Liver (tissue), 9 donors: ENCODE measurements around the gene GMDS. TPM values are rescaled to one million over a fixed set of nuclear protein-coding genes. Genes with fewer than 3 reads are reported as not detected.
A peak's percentile ranks its signal among the peaks of the same experiment; 100 is the strongest.

Experiments used
- DNase-seq: peaks from one replicate; pipeline ENCODE4 v3.0.0-alpha.2; 2017; ENCODE audit warnings: low spot score
- H3K27ac ChIP-seq, 2 donors: one replicate each; pipeline ENCODE4 v1.7.0; 2013; ENCODE audit warnings: inconsistent platforms in 2 of 2, low read length in 2 of 2, control low read depth in 1 of 2, low read depth in 1 of 2, mild to moderate bottlenecking in 1 of 2
- H3K27me3 ChIP-seq, 4 donors: one replicate each; pipeline versions ENCODE4 v1.6.1 to v1.7.0; 2013; ENCODE audit warnings: low read length in 3 of 4, inconsistent platforms in 1 of 4, mild to moderate bottlenecking in 1 of 4, moderate library complexity in 1 of 4; ENCODE audit not compliant: control insufficient read depth in 4 of 4, insufficient read depth in 4 of 4
- H3K36me3 ChIP-seq, 4 donors: one replicate each; pipeline versions ENCODE4 v1.6.1 to v1.7.0; 2013; ENCODE audit warnings: low read length in 3 of 4, mild to moderate bottlenecking in 3 of 4, low read depth in 1 of 4, moderate library complexity in 1 of 4; ENCODE audit not compliant: control insufficient read depth in 4 of 4, insufficient read depth in 3 of 4
- H3K4me1 ChIP-seq, 4 donors: one replicate each; pipeline versions ENCODE4 v1.6.1 to v1.7.0; 2013; ENCODE audit warnings: low read length in 3 of 4, mild to moderate bottlenecking in 3 of 4, moderate library complexity in 1 of 4; ENCODE audit not compliant: control insufficient read depth in 4 of 4, insufficient read depth in 4 of 4
- H3K4me3 ChIP-seq, 3 donors: one replicate each; pipeline versions ENCODE4 v1.6.1 to v1.7.0; 2013; ENCODE audit warnings: low read length in 3 of 3, control low read depth in 1 of 3, low read depth in 1 of 3, mild to moderate bottlenecking in 1 of 3
- H3K9ac ChIP-seq, 2 donors: one replicate each; pipeline ENCODE4 v1.7.0; 2013; ENCODE audit warnings: low read length in 2 of 2, mild to moderate bottlenecking in 2 of 2, moderate library complexity in 2 of 2, control low read depth in 1 of 2, low read depth in 1 of 2
- H3K9me3 ChIP-seq, 4 donors: one replicate each; pipeline versions ENCODE4 v1.6.1 to v1.7.0; 2013; ENCODE audit warnings: low read length in 3 of 4; ENCODE audit not compliant: control insufficient read depth in 4 of 4
- ATF3 ChIP-seq: IDR thresholded peaks from 2 replicates; pipeline ENCODE4 v1.6.1; 2016; ENCODE audit warnings: antibody characterized with exemption
- CTCF ChIP-seq: fragments of 150-350 bp; IDR thresholded peaks from 2 replicates; pipeline ENCODE4 v1.5.1; 2017; ENCODE audit warnings: improper control_type of control experiment, low read depth, low read length; ENCODE audit not compliant: missing input control
- EGR1 ChIP-seq, 2 donors: IDR thresholded peaks; 2 replicates each; pipeline ENCODE4 v1.6.1; 2016 to 2018; ENCODE audit warnings: antibody characterized with exemption in 2 of 2, low read depth in 2 of 2
- FOXA1 ChIP-seq: IDR thresholded peaks from 2 replicates; pipeline ENCODE4 v1.6.1; 2016; ENCODE audit warnings: antibody characterized with exemption
- FOXA2 ChIP-seq: IDR thresholded peaks from 2 replicates; pipeline ENCODE4 v1.6.1; 2016; ENCODE audit warnings: antibody characterized with exemption
- GABPA ChIP-seq, 2 donors: IDR thresholded peaks in 1 of 2; conservative IDR thresholded peaks in 1 of 2; 2 replicates each; pipeline ENCODE4 v1.6.1; 2016; ENCODE audit warnings: antibody characterized with exemption in 2 of 2, mild to moderate bottlenecking in 1 of 2, moderate library complexity in 1 of 2
- HNF4A ChIP-seq, 2 donors: conservative IDR thresholded peaks; 2 replicates each; pipeline ENCODE4 v1.6.1; 2016; ENCODE audit warnings: antibody characterized with exemption in 2 of 2, mild to moderate bottlenecking in 2 of 2
- HNF4G ChIP-seq: IDR thresholded peaks from 2 replicates; pipeline ENCODE4 v1.6.1; 2016; ENCODE audit warnings: antibody characterized with exemption
- JUND ChIP-seq, 2 donors: IDR thresholded peaks; 2 replicates each; pipeline ENCODE4 v1.6.1; 2016; ENCODE audit warnings: antibody characterized with exemption in 2 of 2
- NR2F2 ChIP-seq: IDR thresholded peaks from 2 replicates; pipeline ENCODE4 v1.6.1; 2016; ENCODE audit warnings: antibody characterized with exemption
- RAD21 ChIP-seq, 2 donors: IDR thresholded peaks; 2 replicates each; pipeline ENCODE4 v1.6.1; 2016; ENCODE audit warnings: antibody characterized with exemption in 2 of 2, mild to moderate bottlenecking in 2 of 2
- REST ChIP-seq: IDR thresholded peaks from 2 replicates; pipeline ENCODE4 v1.6.1; 2016; ENCODE audit warnings: antibody characterized with exemption, mild to moderate bottlenecking
- RXRA ChIP-seq, 2 donors: IDR thresholded peaks; 2 replicates each; pipeline ENCODE4 v1.6.1; 2017 to 2018; ENCODE audit warnings: antibody characterized with exemption in 2 of 2, mild to moderate bottlenecking in 1 of 2
- SP1 ChIP-seq: IDR thresholded peaks from 2 replicates; pipeline ENCODE4 v1.6.1; 2018; ENCODE audit warnings: antibody characterized with exemption, mild to moderate bottlenecking
- TAF1 ChIP-seq: conservative IDR thresholded peaks from 2 replicates; pipeline ENCODE4 v1.6.1; 2016; ENCODE audit warnings: antibody characterized with exemption, mild to moderate bottlenecking
- YY1 ChIP-seq: IDR thresholded peaks from 2 replicates; pipeline ENCODE4 v1.6.1; 2016; ENCODE audit warnings: antibody characterized with exemption, mild to moderate bottlenecking
- ZBTB33 ChIP-seq: IDR thresholded peaks from 2 replicates; pipeline ENCODE4 v1.6.1; 2016; ENCODE audit warnings: antibody characterized with exemption
- WGBS: extraction: QIAGEN DNeasy Blood & Tissue Kit; methylation state at CpG from one replicate; pipeline ENCODE4 v1.1.7; 2013; 5-methylcytosine and 5-hydroxymethylcytosine counted together
- polyA plus RNA-seq, 2 donors: library from polyadenylated mRNA; stranded (reverse) in 1 of 2; unstranded in 1 of 2; fragments of 200-250 nt in 1 of 2; fragments of >200 nt in 1 of 2; fragmentation: Nextera tagmentation in 1 of 2; extraction: Ambion mirVana in 1 of 2; gene quantifications; one replicate each; pipeline versions ENCODE4 v1.2.1 to v1.2.3, GENCODE V29; 2013 to 2015
- total RNA-seq, 2 donors: library from RNA; depleted of rRNA; stranded (reverse); fragments of >200 nt; gene quantifications; one replicate each; pipeline ENCODE4 v1.2.3, GENCODE V29; 2014
- donor health status: healthy.
- donor health status: healthy.
- donor health status: healthy.
- donor health status: healthy.
- donor health status: healthy.

GMDS gene
- total and polyA plus RNA-seq, 4 donors: 3.5 to 15.6 (median 13.0) TPM

GRCh38 chr6:1821513-1822183, 423.8 kb downstream of the GMDS start:
- H3K9ac ChIP-seq: no peak overlapping the region
- WGBS: 50% methylated on average over 11 of the region's 11 CpGs
- no peak overlapping the region for H3K27ac ChIP-seq
- H3K36me3 ChIP-seq: no peaks in the 10 kb centered on the region
- no peak for DNase-seq
- no peak for TF ChIP-seq SP1
- peak; percentile 41 for TF ChIP-seq NR2F2
- no peak for TF ChIP-seq FOXA1
- TF ChIP-seq EGR1 (IDR thresholded peaks at IDR 0.05; ENCODE audit: low read depth in 2 of 2): no peak
- no peak for TF ChIP-seq HNF4G
- no peak for TF ChIP-seq ATF3
- H3K4me1 ChIP-seq: peaks cover 1 to 11% (median 8%) of the 10 kb centered on the region in 4 donors
- H3K9me3 ChIP-seq: no peaks in the 10 kb centered on the region
- no peaks in the 10 kb centered on the region for H3K27me3 ChIP-seq
- H3K4me3 ChIP-seq: no peak overlapping the region

GRCh38 chr6:1821164-1821512, 424.3 kb downstream of the GMDS start:
- no peaks in the 10 kb centered on the region for H3K9me3 ChIP-seq
- no peak overlapping the region for H3K9ac ChIP-seq
- H3K27ac ChIP-seq: no peak overlapping the region
- no peaks in the 10 kb centered on the region for H3K36me3 ChIP-seq
- DNase-seq: no peak
- 78% methylated on average over 11 of the region's 11 CpGs for WGBS
- H3K4me1 ChIP-seq: peaks cover 1 to 11% (median 8%) of the 10 kb centered on the region in 4 donors
- no peak overlapping the region for H3K4me3 ChIP-seq
- no peak for TF ChIP-seq RXRA (IDR thresholded peaks at IDR 0.05)
- TF ChIP-seq TAF1: no peak
- no peak for TF ChIP-seq GABPA (IDR thresholded peaks at IDR 0.05 in 1 of 2, conservative IDR thresholded peaks at IDR 0.05 in 1 of 2)
- no peak for TF ChIP-seq YY1
- TF ChIP-seq RAD21 (IDR thresholded peaks at IDR 0.05): no peak
- no peak for TF ChIP-seq ATF3
- no peak for TF ChIP-seq SP1
- H3K27me3 ChIP-seq: no peaks in the 10 kb centered on the region

GRCh38 chr6:1820714-1821113, 424.7 kb downstream of the GMDS start:
- no peaks in the 10 kb centered on the region for H3K36me3 ChIP-seq
- no peak overlapping the region for H3K27ac ChIP-seq
- no peaks in the 10 kb centered on the region for H3K9me3 ChIP-seq
- WGBS: 89% methylated on average over 1 of the region's 1 CpG
- DNase-seq: no peak
- no peak for TF ChIP-seq FOXA2
- TF ChIP-seq RAD21 (IDR thresholded peaks at IDR 0.05): no peak
- no peak for TF ChIP-seq HNF4G
- TF ChIP-seq ATF3: no peak
- TF ChIP-seq HNF4A (conservative IDR thresholded peaks at IDR 0.05): no peak
- no peak for TF ChIP-seq FOXA1
- no peak for TF ChIP-seq CTCF
- TF ChIP-seq JUND (IDR thresholded peaks at IDR 0.05): no peak
- TF ChIP-seq ZBTB33: no peak
- TF ChIP-seq REST: no peak
- no peak for TF ChIP-seq YY1
- TF ChIP-seq RXRA (IDR thresholded peaks at IDR 0.05): no peak
- TF ChIP-seq SP1: no peak
- TF ChIP-seq NR2F2: no peak
- TF ChIP-seq GABPA (IDR thresholded peaks at IDR 0.05 in 1 of 2, conservative IDR thresholded peaks at IDR 0.05 in 1 of 2): no peak
- peaks cover 1 to 11% (median 8%) of the 10 kb centered on the region in 4 donors for H3K4me1 ChIP-seq
- no peaks in the 10 kb centered on the region for H3K27me3 ChIP-seq
- no peak overlapping the region for H3K4me3 ChIP-seq
- H3K9ac ChIP-seq: no peak overlapping the region
